GM18873 (cell line): ENCODE measurements around the gene KIAA0513.

Experiments
- ATAC-seq: cut with Tn5 transposase; IDR thresholded peaks from one replicate; pipeline ENCODE4 v1.9.1; 2021; ENCODE audit warnings: mild to moderate bottlenecking, moderate library complexity, moderate number of reproducible peaks; ENCODE audit not compliant: unreplicated experiment, low FRiP score

The KIAA0513 gene

GRCh38 chr16:85141491-85142128, 114.0 kb downstream of the KIAA0513 start:
- no peak for ATAC-seq

- ATAC-seq = no peak
These were observed 114.5 kb downstream of the KIAA0513 start for GRCh38 chr16:85142129-85142513.

GRCh38 chr16:85142771-85143211, 115.2 kb downstream of the KIAA0513 start:
- no peak for ATAC-seq
